Activated CD4-positive, alpha-beta memory T cell treated with anti-CD3 and anti-CD28 coated beads for 36 hours (primary cell): ENCODE data around the gene TULP4. TPM values are rescaled to one million over a fixed set of nuclear protein-coding genes. Genes with fewer than 3 reads are reported as not detected.

ENCODE experiments used
- CTCF ChIA-PET: fragments of 350-600 bp; sonication (Branson Sonifier 250); formaldehyde crosslinking; loops from one replicate; lab custom pipeline; 2021; ENCODE audit warnings: antibody characterized with exemption, inconsistent platforms; lab: Charles Lee
- POLR2A ChIA-PET: fragments of 350-600 bp; sonication (Branson Sonifier 250); formaldehyde crosslinking; loops from one replicate; lab custom pipeline; 2021; ENCODE audit warnings: antibody characterized with exemption; lab: Charles Lee
- DNase-seq: peaks from one replicate; pipeline ENCODE4 v3.0.0-alpha.2; 2020
- H3K27ac Mint-ChIP-seq: one replicate; pipeline ENCODE4 v1.8.0; 2021; ENCODE audit warnings: mixed read lengths
- H3K27me3 Mint-ChIP-seq: one replicate; pipeline ENCODE4 v1.8.0; 2021; ENCODE audit warnings: mixed read lengths
- H3K36me3 Mint-ChIP-seq: one replicate; pipeline ENCODE4 v1.8.0; 2021; ENCODE audit warnings: mixed read lengths
- H3K4me1 Mint-ChIP-seq: one replicate; pipeline ENCODE4 v1.8.0; 2021; ENCODE audit warnings: low read depth, mixed read lengths
- H3K4me3 Mint-ChIP-seq: one replicate; pipeline ENCODE4 v1.8.0; 2021; ENCODE audit warnings: mild to moderate bottlenecking, mixed read lengths
- H3K9me3 Mint-ChIP-seq: one replicate; pipeline ENCODE4 v1.8.0; 2021; ENCODE audit warnings: mixed read lengths
- intact Hi-C: fragments of 100-400 bp; cut with micrococcal nuclease; formaldehyde crosslinking; loops from one replicate; pipeline ENCODE4 v1.15.1; 2023
- total RNA-seq, 2 experiments: library from RNA; stranded (reverse); gene quantifications; one replicate each; pipeline ENCODE4 v1.2.3, GENCODE V29; 2021

Gene TULP4
- total RNA-seq, 2 experiments from 2014 or later: 15.9 to 16.3 TPM

GRCh38 chr6:158314737-158315136 is 2.5 kb downstream of the TULP4 start:
- CTCF ChIA-PET: interaction anchor here (0.7 kb wide), 1 partner anchor 15 kb away, joined by 3 read pairs; no protein-coding TSS in a partner anchor
- intact Hi-C loops: no loop called here
- POLR2A ChIA-PET: no interaction called here
- Mint-ChIP-seq H3K27ac (no peak overlapping the region), H3K4me1 (peaks cover 11% of the 10 kb centered on the region), H3K27me3 (no peaks in the 10 kb centered on the region), H3K4me3 (no peak overlapping the region), H3K36me3 (peaks cover 48% of the 10 kb centered on the region), H3K9me3 (peaks cover 3% of the 10 kb centered on the region)
- no peak for DNase-seq

GRCh38 chr6:158316022-158316421 is 3.8 kb downstream of the TULP4 start:
- intact Hi-C loops: no loop called here
- no peak overlapping the region for H3K27ac Mint-ChIP-seq
- ChIA-PET CTCF (no interaction called here), POLR2A (no interaction called here)
- peaks cover 45% of the 10 kb centered on the region for H3K36me3 Mint-ChIP-seq
- no peak overlapping the region for H3K4me3 Mint-ChIP-seq
- peaks cover 3% of the 10 kb centered on the region for H3K9me3 Mint-ChIP-seq
- no peaks in the 10 kb centered on the region for H3K27me3 Mint-ChIP-seq
- peaks cover 13% of the 10 kb centered on the region for H3K4me1 Mint-ChIP-seq
- DNase-seq: no peak

- POLR2A ChIA-PET: no interaction called here
- Mint-ChIP-seq H3K27me3 (no peaks in the 10 kb centered on the region), H3K4me1 (peaks cover 41% of the 10 kb centered on the region), H3K36me3 (peaks cover 6% of the 10 kb centered on the region), H3K27ac (no peak overlapping the region), H3K4me3 (no peak overlapping the region), H3K9me3 (no peaks in the 10 kb centered on the region)
- CTCF ChIA-PET: no interaction called here
- DNase-seq: no peak
- intact Hi-C loops: loop anchor here (5.0 kb wide), 1 partner anchor 50 kb away; no protein-coding TSS in a partner anchor
These were observed 9.7 kb downstream of the TULP4 start for GRCh38 chr6:158321960-158322359.

- no peak overlapping the region for H3K4me3 Mint-ChIP-seq
- H3K4me1 Mint-ChIP-seq: peaks cover 44% of the 10 kb centered on the region
- intact Hi-C loops: loop anchor here (5.0 kb wide), 1 partner anchor 50 kb away; no protein-coding TSS in a partner anchor
- no peak overlapping the region for H3K27ac Mint-ChIP-seq
- no peak for DNase-seq
- ChIA-PET CTCF (no interaction called here), POLR2A (no interaction called here)
- H3K36me3 Mint-ChIP-seq: peaks cover 3% of the 10 kb centered on the region
- no peaks in the 10 kb centered on the region for H3K27me3 Mint-ChIP-seq
- no peaks in the 10 kb centered on the region for H3K9me3 Mint-ChIP-seq
These were observed 10.1 kb downstream of the TULP4 start for GRCh38 chr6:158322400-158322723.

GRCh38 chr6:158322724-158323560 is 10.7 kb downstream of the TULP4 start:
- Mint-ChIP-seq H3K36me3 (peaks cover 3% of the 10 kb centered on the region), H3K9me3 (no peaks in the 10 kb centered on the region), H3K4me1 (peaks cover 49% of the 10 kb centered on the region), H3K4me3 (no peak overlapping the region), H3K27ac (no peak overlapping the region), H3K27me3 (no peaks in the 10 kb centered on the region)
- no peak for DNase-seq
- ChIA-PET POLR2A (interaction anchor here (0.5 kb wide), 1 partner anchor 137 kb away, joined by 6 read pairs; no protein-coding TSS in a partner anchor), CTCF (interaction anchor here (0.5 kb wide), 1 partner anchor 44 kb away, joined by 3 read pairs; no protein-coding TSS in a partner anchor)
- intact Hi-C loops: loop anchor here (5.0 kb wide), 1 partner anchor 51 kb away; no protein-coding TSS in a partner anchor

- Mint-ChIP-seq H3K27me3 (no peaks in the 10 kb centered on the region), H3K36me3 (peaks cover 3% of the 10 kb centered on the region), H3K4me3 (no peak overlapping the region), H3K4me1 (peaks cover 51% of the 10 kb centered on the region), H3K9me3 (no peaks in the 10 kb centered on the region), H3K27ac (no peak overlapping the region)
- intact Hi-C loops: loop anchor here (5.0 kb wide), 1 partner anchor 51 kb away; no protein-coding TSS in a partner anchor
- DNase-seq: no peak
- ChIA-PET POLR2A (interaction anchor here (0.5 kb wide), 1 partner anchor 138 kb away, joined by 6 read pairs; no protein-coding TSS in a partner anchor), CTCF (interaction anchor here (1.4 kb wide), 1 partner anchor 9 kb away, joined by 3 read pairs; no protein-coding TSS in a partner anchor)
These were observed 11.3 kb downstream of the TULP4 start for GRCh38 chr6:158323561-158323958.

GRCh38 chr6:158324136-158324535 is 11.9 kb downstream of the TULP4 start:
- intact Hi-C loops: loop anchor here (5.0 kb wide), 1 partner anchor 52 kb away; no protein-coding TSS in a partner anchor
- DNase-seq: no peak
- H3K4me1 Mint-ChIP-seq: peaks cover 49% of the 10 kb centered on the region
- ChIA-PET POLR2A (no interaction called here), CTCF (interaction anchor here (1.4 kb wide), 1 partner anchor 8 kb away, joined by 3 read pairs; no protein-coding TSS in a partner anchor)
- no peaks in the 10 kb centered on the region for H3K9me3 Mint-ChIP-seq
- H3K27me3 Mint-ChIP-seq: no peaks in the 10 kb centered on the region
- H3K27ac Mint-ChIP-seq: no peak overlapping the region
- H3K4me3 Mint-ChIP-seq: no peak overlapping the region
- peaks cover 3% of the 10 kb centered on the region for H3K36me3 Mint-ChIP-seq

- Mint-ChIP-seq H3K36me3 (peaks cover 2% of the 10 kb centered on the region), H3K4me3 (no peak overlapping the region), H3K27ac (no peak overlapping the region), H3K4me1 (peaks cover 38% of the 10 kb centered on the region), H3K9me3 (peaks cover 2% of the 10 kb centered on the region), H3K27me3 (no peaks in the 10 kb centered on the region)
- POLR2A ChIA-PET: no interaction called here
- intact Hi-C loops: no loop called here
- DNase-seq: no peak
- CTCF ChIA-PET: interaction anchor here (0.7 kb wide), 1 partner anchor 1089 kb away, joined by 3 read pairs; no protein-coding TSS in a partner anchor
These were observed 14.9 kb downstream of the TULP4 start for GRCh38 chr6:158327211-158327610.

- Mint-ChIP-seq H3K36me3 (peaks cover 13% of the 10 kb centered on the region), H3K4me1 (peaks cover 21% of the 10 kb centered on the region), H3K27me3 (no peaks in the 10 kb centered on the region), H3K27ac (no peak overlapping the region), H3K9me3 (peaks cover 12% of the 10 kb centered on the region), H3K4me3 (no peak overlapping the region)
- intact Hi-C loops: no loop called here
- CTCF ChIA-PET: interaction anchor here (0.6 kb wide), 1 partner anchor 14 kb away, joined by 3 read pairs; no protein-coding TSS in a partner anchor
- no peak for DNase-seq
- POLR2A ChIA-PET: no interaction called here
These were observed 16.7 kb downstream of the TULP4 start for GRCh38 chr6:158328952-158329351.

- ChIA-PET CTCF (interaction anchor here (0.6 kb wide), 1 partner anchor 15 kb away, joined by 3 read pairs; no protein-coding TSS in a partner anchor), POLR2A (no interaction called here)
- H3K4me1 Mint-ChIP-seq: peaks cover 18% of the 10 kb centered on the region
- H3K36me3 Mint-ChIP-seq: peaks cover 14% of the 10 kb centered on the region
- no peak for DNase-seq
- H3K27me3 Mint-ChIP-seq: no peaks in the 10 kb centered on the region
- H3K4me3 Mint-ChIP-seq: no peak overlapping the region
- H3K9me3 Mint-ChIP-seq: peaks cover 13% of the 10 kb centered on the region
- intact Hi-C loops: no loop called here
- no peak overlapping the region for H3K27ac Mint-ChIP-seq
These were observed 17.3 kb downstream of the TULP4 start for GRCh38 chr6:158329531-158329930.

GRCh38 chr6:158330016-158330415 is 17.8 kb downstream of the TULP4 start:
- Mint-ChIP-seq H3K9me3 (peaks cover 13% of the 10 kb centered on the region), H3K36me3 (peaks cover 14% of the 10 kb centered on the region), H3K27ac (no peak overlapping the region), H3K4me1 (peaks cover 18% of the 10 kb centered on the region), H3K4me3 (no peak overlapping the region), H3K27me3 (no peaks in the 10 kb centered on the region)
- no peak for DNase-seq
- POLR2A ChIA-PET: no interaction called here
- CTCF ChIA-PET: no interaction called here
- intact Hi-C loops: no loop called here

GRCh38 chr6:158332237-158332636 is 20.0 kb downstream of the TULP4 start:
- peaks cover 14% of the 10 kb centered on the region for H3K4me1 Mint-ChIP-seq
- POLR2A ChIA-PET: no interaction called here

More at GRCh38 chr6:158332237-158332636, 20.0 kb downstream of the TULP4 start:
- Mint-ChIP-seq H3K9me3 (peaks cover 13% of the 10 kb centered on the region), H3K27me3 (no peaks in the 10 kb centered on the region), H3K36me3 (peaks cover 14% of the 10 kb centered on the region), H3K27ac (no peak overlapping the region), H3K4me3 (no peak overlapping the region)
- intact Hi-C loops: no loop called here
- CTCF ChIA-PET: interaction anchor here (0.5 to 1.6 kb wide), 3 partner anchors 8 to 54 kb away, joined by 3 to 4 read pairs (median 3); no protein-coding TSS in a partner anchor
- DNase-seq: no peak
